Measurements from ENCODE around the gene ADCYAP1.

Gene ADCYAP1

DNA sequence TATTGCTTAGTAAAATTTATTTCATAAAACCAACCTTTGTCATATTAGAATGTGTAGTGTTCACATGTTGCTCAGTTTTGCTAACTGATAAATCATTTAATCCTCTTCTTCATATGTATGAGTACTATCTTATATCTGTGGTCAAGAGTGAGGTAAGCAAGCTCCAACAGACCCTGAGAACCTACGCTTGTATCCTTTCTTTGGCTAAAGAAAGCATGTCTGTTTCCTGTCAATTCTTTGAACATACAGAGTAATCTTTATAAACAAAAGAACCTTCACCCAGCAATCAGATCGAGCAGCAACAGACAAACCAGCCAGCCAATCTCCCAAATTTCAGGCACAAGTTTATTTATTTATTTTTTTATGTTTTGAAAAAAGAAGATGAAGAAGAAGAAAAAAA, 6.4 kb downstream of the ADCYAP1 start:
- no peak for DNase-seq

DNA sequence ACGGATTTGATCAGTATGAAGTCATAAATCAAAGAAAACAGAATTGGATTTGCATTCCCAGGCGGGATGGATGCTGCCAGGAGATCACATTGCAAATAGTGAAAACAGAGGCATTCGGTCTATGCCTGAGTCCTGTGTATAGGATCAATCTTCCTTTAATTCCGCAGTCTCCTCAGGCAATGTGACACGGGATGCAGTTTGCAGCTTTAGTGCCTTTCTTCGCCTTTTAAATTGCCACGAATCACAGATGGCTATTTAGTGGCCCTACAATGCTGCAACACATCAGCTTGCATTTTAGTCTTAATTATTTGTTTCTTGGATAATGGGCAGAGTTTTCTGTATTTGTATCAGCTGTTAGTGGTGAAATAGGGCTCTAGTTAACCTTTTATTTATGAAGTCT, 6.8 kb downstream of the ADCYAP1 start:
- DNase-seq = no peak

DNA sequence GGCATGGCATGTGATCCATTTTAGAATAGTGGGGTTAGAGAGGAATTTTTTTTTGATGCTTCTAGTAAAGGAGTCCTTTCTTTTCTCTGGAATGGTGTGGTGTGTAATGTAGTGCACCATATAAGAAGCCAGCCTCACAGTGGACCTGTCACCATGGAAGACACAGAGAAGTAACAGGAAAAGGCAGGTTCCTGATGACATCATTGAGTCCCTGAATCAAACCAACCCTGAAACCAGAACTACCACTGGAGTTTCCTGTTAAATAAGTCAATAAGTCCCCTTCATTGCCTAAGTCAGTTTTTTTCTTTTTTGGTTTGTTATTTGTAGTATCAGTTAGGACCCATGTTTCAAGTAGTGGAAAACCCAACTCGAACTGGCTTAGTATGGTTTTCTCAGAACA, 11.9 kb downstream of the ADCYAP1 start:
- DNase-seq = no peak

DNA sequence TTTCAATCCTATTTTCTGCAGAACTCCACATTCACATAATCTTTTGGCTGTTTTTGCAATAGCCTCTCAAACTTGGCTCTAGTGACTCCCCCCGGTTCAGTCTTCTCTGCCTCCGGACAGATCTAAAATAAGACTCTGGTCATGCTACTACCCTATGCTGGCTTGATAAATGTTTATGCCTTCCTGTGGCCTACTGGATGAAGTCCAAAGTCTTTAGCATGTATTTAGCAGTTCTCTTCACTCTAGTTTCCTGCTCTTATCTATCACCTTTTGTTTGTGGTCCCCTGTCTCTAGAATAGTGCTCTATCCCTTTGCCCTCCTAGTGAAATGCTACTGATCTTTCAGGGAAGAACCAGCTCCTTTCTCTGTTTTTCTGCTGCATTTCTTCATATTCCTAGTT, 14.4 kb downstream of the ADCYAP1 start:
- no peak for DNase-seq

DNA sequence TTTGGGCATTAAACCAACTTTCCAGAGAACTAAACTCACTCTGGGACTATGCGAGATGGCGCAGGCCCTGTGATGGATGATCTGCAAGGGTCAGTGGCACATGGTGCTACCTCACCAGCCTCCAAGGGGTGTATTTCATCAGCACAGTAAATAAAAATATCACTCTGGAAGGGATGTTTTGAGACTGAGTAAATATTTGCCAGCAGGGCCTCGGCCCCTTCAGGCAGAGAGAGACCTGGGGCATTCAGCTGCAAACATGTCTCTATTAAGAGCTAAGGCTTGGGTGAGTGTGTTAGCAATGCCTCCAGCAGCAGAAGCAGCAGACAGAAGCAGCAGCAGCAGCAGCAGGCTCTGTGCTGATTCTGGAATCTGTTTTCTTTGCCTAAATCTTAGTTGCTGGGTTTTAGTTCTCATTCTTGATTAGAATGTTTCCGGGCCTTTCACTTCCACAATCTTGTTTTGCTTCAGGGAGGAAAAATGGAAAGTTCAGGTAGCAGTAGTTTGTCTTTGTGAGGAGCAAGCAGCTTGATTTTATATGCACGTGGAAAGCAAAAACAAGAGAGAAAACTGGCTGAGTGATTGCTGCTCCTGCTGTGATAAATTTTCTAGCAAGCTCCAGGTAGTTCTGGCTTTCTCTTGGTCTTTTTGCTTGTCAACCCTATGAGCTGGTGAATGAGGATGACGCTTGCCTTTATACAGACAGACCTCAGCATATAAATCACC, 18.6 kb downstream of the ADCYAP1 start:
- DNase-seq = no peak

DNA sequence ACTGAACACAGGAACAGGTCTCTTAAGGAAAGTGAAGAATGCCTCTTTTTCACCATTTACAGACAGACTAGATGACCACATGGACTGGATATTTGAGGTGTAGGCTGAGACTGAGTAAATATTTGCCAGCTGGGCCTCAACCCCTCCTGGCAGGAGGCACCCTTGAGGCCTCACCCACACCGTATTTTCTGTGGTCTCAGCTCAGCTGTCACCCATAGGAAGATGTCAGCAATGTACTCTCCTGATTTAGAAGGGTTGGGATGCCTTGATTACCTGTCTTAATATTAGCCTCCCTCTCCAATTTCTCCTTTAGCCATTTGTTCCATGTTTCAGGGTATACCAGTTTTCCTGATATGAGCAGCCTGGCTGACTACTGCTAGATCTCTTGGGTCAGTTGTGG, 20.3 kb downstream of the ADCYAP1 start:
- no peak for DNase-seq

DNA sequence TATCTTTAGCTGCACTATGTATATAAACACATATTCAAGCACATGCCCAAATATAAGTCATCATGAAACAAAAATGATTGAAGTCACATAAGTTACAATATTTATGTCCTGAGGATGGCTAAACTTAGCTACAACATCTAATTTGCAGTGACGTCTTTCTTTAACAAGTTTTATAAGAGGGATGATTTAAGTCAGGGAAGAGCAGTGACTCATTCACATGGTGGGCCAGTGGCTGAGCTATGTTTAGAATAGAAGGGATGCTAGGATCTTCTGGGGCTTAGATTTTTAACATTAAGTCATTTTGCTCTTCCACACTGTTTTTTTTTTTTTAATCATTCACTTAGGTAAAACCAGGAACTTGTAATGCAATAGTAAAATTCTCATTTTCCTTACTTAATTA, 22.3 kb downstream of the ADCYAP1 start:
- DNase-seq = no peak

DNA sequence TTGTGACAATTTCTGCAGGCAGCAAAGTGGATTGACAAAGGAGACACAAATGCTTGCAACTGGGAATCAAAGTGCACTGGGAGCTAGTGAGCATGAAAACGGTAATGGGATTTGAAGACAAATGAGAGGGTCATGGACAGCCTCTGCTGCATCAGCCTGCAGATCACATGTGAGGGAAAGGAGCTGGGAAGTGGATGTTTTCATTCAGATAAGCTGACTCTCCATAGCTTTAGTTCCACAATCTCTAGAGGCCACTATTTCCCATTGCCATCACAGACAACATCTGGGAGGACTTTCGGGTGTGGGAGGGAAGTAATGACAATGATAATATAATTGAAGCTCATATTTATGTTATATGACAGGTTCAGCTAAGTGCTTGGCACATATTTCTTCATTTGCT, 28.4 kb downstream of the ADCYAP1 start:
- DNase-seq = no peak

DNA sequence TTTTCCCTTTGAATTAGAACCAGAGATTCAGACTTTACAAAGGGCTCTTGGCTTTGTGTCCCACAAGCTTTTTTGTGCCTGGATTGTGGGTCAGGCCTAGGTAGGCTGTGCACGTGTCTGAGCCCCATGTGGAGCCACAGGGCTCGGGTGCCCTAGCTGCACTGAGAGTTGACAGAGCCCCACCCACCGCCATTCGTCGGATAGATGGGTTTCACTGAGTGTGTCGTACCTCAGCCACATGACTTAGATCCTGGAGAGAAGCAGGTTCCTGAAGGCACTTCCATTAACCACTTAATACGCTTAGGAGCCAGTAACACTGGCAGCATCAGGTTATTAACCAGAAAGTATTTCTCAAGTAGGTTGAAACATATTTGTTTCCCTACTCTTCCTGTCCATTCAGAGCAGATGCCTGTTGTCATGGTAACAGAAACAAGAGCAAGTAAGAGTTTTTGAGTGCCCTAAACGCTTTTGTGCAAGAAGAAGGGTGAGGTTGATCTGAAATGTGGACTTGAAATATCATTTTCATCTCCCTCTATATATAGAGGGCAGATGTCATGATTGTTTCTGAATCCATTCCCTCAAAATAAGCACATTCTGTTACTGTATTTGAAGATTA, 30.0 kb downstream of the ADCYAP1 start:
- peak; percentile 64 for DNase-seq

DNA sequence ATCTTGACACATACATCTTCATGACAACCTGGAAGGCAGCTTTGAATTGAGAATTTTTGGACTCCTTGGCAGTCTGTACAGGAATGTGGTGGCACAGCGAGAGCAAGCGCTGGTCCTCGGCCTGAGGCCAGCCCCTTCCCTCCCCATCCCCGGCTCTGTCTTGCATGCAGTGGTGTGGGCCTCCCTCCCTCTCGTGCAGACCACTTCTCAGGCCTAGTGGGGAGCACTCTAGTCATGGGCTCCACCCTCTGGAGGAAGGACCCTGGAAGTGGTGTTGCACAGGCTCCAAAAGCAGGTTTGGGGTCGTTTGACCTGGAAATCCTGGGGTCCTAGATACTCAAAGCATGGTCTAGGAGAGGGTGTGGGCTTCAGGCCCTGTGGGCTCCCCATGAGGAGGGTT, 32.3 kb downstream of the ADCYAP1 start:
- DNase-seq = no peak

DNA sequence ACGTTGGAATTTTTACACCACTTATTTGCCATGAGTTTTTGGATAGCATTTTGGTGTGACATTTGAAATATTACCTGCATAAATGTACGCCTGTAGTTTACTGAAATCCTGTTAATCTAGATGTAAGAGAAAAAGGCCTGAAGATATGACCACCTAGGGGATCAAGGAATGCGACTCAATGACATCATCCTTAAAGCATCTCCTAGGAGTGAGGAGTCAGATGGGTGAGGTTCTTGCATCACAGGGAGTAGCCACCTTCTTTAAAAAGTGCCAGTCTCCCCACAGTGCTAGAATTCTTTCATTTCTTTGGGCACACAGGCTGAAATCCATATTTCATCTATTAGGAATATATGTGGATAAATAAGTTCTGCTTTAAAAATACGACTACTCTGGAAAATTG, 34.5 kb downstream of the ADCYAP1 start:
- no peak for DNase-seq

DNA sequence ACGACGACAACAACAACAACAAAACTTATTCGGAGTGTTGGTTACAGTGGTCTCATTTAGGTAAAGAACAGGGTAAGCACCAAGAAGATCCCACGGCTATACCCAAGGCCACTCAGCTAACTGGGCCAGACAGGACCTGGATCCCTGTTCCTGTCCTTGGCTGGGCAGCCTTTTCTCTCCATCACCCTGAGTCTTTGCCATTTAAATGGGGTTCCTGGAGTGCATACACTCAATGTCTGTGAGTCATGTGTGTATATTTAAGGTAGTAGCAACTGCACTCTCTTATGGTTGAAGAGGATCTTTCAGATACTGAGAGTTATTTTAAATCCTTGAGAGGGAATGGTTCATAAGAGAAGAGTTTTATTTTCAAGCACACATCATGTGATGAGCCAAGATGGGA, 35.3 kb downstream of the ADCYAP1 start:
- no peak for DNase-seq

DNA sequence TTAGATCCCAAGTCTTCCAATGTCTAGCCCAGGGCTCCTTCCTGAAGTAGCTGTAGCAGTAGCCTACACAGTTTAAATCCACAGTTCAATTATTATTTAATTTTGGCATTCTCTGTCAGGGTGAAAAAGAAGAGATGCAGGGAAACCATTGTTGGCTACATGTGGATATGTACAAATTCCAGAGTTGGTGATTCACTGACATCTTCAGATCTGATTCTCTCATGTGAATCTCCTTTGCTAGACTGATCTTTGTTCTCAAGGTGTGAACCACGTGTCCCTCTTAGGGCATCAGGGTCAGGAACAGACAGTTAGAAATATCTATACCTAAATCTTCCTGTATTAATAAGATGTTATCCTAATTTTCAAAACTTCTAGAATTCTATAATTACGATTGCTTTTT, 36.7 kb downstream of the ADCYAP1 start:
- DNase-seq = no peak

DNA sequence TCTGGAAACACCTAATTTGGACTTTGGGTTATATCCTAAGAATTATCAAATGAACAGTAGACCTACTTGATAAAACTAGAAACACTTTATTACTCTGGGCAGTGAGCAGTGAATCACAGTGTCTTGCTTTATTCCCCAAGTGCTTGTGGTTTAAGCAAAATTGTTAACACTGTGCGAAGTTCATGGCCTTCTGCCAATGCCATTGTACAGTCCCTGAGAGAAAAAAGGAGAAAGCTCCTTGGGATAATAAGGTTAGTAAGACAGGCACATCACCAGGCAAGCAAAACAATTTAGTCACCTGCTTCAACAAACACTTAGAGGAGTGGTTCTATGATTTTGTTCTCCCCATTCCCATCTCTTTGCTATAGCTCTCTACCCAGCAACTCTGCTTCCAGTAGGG, 39.8 kb downstream of the ADCYAP1 start:
- no peak for DNase-seq

DNA sequence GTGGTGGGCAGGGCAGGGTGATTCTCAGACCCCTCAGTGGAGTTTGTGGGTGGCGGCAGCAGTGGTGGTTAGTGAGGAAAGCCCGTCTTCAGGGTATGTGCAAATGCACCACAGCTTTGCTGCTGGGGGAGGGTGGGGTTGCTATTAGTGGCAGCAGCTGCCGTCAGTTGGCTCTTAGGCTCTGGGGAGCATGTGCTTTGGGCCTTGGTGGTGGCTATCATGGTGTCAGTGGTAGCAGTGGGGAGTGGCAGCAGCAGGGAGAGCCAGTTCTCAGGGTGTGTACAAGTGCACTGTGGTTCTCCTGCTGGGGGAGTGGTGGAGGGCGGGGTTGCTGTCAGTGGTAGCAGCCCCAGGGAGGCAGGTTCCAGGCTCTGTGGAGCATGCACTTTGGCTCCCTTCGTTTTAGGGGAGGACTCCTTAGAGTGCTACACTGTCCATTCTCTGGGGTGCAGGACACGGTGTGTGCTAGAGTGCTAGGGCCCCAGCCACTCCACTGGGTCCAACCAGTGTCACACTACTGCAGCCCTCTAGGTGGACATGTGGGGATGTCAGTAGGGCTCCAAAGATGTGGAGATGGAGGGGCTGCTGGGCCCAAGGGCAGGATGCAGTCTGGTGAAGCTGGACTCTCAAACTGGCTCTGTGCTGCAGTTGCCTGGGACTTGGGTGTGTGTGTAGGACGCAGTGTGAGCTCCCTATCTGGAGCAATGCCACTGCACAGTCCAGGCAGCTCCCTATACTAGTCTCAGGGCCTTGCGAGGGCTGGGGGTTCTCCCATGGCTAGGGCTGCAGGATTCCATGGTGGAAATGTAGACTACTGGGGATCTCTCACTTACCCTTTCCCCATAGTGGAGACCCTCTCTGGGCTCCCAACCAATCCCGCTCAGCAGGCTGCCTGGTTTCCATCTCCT, 45.3 kb downstream of the ADCYAP1 start:
- DNase-seq = no peak

DNA sequence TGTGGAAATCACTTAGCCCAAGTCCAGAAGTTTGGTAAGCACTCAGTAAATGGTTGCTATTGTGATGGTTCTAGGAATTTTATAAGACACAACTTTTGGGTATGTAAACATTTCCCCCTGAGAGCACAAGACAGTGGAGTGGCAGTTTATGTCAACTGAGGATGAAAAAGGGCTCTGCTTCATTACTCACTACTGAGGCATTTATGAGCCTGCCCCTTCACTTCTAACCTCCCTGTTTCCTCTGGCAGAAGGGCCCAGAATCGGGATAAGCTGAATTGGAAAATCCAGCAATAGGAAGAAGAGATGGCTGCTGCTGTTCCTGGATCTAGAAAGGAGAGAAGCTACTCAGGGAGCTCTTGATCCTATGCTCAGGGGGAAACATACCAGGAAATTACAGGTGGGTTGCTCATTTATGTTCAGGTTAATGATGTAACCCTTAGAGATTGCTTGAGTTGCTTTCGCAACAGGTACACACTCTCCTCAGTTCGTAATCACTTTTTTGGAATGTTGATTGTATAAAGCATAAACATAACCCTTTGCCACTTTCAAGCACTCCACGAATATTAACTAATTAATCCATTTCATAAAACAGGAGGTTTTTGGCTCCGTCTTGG, 46.3 kb downstream of the ADCYAP1 start:
- no peak for DNase-seq

DNA sequence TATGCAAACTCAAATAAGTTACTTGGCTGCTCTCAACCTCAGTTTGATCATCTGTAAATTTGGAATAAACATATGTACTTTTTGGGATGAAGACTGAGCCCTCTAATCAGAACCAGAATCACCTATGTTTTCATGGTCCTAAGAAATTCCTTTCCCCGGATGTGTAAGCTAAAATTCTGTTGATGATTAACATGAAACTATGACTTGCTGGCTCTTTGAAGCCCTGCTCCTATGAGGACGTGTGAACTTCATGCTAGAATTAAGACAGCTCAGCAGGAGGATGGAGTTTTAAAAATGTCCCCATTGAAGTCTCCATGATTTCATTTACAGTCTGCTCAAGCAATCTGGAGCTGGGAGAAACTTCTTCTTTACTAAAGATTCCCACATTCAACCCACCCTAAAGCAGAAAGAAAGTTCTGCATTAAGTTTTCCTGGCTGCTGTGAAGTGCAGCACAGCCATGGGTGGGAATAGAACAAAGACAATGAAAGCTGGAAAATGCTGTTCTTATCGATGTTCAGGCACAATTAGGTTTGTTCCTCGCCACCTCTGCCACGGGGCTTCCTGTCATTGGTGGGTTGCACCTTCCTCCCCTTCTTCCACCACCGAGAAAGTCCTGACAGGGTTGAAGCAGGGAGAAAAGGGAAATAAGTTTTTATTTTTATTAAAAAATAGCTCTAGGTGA, 50.9 kb downstream of the ADCYAP1 start:
- no peak for DNase-seq

DNA sequence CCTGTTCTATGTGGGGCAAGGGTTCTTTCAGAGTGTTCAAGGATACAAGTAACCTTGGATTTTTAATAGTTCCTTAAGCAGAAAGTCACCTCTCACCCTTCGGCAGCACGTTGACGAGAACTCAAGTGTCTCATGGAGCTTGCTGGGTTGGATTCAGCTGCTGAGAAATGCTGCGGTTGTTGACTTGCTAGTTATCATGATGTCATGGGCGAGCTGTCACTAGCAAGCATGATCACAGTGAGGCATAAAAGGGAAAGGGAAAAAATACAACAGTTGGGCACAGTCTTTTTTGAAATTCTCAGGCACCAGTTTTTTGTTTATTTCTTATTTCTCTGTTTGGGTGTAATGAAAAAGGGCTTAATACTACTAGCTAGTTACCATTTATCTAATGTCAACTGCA, 53.2 kb downstream of the ADCYAP1 start:
- DNase-seq = no peak

DNA sequence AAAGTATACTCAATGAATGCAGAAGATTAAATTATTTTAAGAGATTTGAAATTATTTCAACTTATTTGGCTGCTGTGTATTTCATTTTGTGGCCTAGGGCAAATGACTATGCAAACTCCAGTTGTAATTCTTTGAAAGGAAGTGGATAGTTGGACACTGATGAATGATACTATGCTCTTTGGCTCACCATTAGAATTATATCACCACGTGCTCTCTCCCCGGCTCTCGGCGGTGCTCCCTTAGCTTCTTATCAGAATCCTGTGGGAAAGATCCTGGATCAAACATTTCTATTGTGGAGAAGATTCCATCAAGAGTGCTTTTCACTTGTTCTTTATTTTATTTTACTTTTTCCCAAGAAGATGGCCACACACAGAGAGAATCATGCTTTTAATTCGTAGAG, 55.2 kb downstream of the ADCYAP1 start:
- DNase-seq = no peak
